ENCODE measurements around the gene STH. TPM values are rescaled to one million over a fixed set of nuclear protein-coding genes. Genes with fewer than 3 reads are reported as not detected.
A peak's percentile ranks its signal among the peaks of the same experiment; 100 is the strongest.

STH gene
- total RNA-seq, 2 experiments from 2014 or later, result not detected

- H3K4me1 Mint-ChIP-seq, result peaks cover 17% of the 10 kb centered on the region
- no peak overlapping the region for H3K4me3 Mint-ChIP-seq
- no peaks in the 10 kb centered on the region for H3K27me3 Mint-ChIP-seq
- DNase-seq (no peak), ATAC-seq (no peak)
- intact Hi-C loops (cut with DNase I, micrococcal nuclease), result no loop called here
- CTCF ChIA-PET, result interaction anchor here (0.8 to 3.3 kb wide), 9 partner anchors 9 to 170 kb away, joined by 3 to 38 read pairs (median 4); partner anchors contain the start of gene STH
- no peaks in the 10 kb centered on the region for H3K9me3 Mint-ChIP-seq (ENCODE audit: low read depth)
- POLR2A ChIA-PET, result no interaction called here
- peaks cover 63% of the 10 kb centered on the region for H3K36me3 Mint-ChIP-seq (ENCODE audit: low read depth)
- H3K27ac Mint-ChIP-seq, result no peak overlapping the region
Observed at GRCh38 chr17:46042925-46043324, 43.9 kb downstream of the STH start.

GRCh38 chr17:46043606-46044005 lies 44.6 kb downstream of the STH start:
- intact Hi-C loops (cut with DNase I, micrococcal nuclease), result loop anchor here (1.0 to 2.0 kb wide), 5 partner anchors 41 to 170 kb away; partner anchors contain the start of gene KANSL1 (in 1 of the 2)
- Mint-ChIP-seq H3K4me3 (no peak overlapping the region), H3K9me3 (ENCODE audit: low read depth) (no peaks in the 10 kb centered on the region), H3K27ac (peak overlapping the region; percentile 5), H3K4me1 (peaks cover 17% of the 10 kb centered on the region), H3K36me3 (ENCODE audit: low read depth) (peaks cover 61% of the 10 kb centered on the region), H3K27me3 (no peaks in the 10 kb centered on the region)
- ChIA-PET POLR2A (interaction anchor here (0.6 kb wide), 1 partner anchor 109 kb away, joined by 11 read pairs; no protein-coding TSS in a partner anchor), CTCF (interaction anchor here (0.6 to 3.3 kb wide), 27 partner anchors 8 to 172 kb away, joined by 3 to 38 read pairs (median 4); partner anchors contain the start of gene STH)
- ATAC-seq (no peak), DNase-seq (no peak)

- CTCF ChIA-PET, result interaction anchor here (0.6 to 3.3 kb wide), 31 partner anchors 8 to 672 kb away, joined by 3 to 38 read pairs (median 4); no protein-coding TSS in a partner anchor
- Mint-ChIP-seq H3K4me3 (no peak overlapping the region), H3K36me3 (ENCODE audit: low read depth) (peaks cover 64% of the 10 kb centered on the region), H3K27me3 (no peaks in the 10 kb centered on the region), H3K9me3 (ENCODE audit: low read depth) (no peaks in the 10 kb centered on the region), H3K4me1 (peaks cover 17% of the 10 kb centered on the region), H3K27ac (peak overlapping the region; percentile 11)
- intact Hi-C loops (cut with DNase I, micrococcal nuclease), result loop anchor here (1.0 to 2.0 kb wide), 5 partner anchors 42 to 169 kb away; partner anchors contain the start of gene KANSL1 (in 1 of the 2)
- ATAC-seq (no peak), DNase-seq (peak; percentile 65)
- POLR2A ChIA-PET, result interaction anchor here (0.6 kb wide), 1 partner anchor 108 kb away, joined by 11 read pairs; no protein-coding TSS in a partner anchor
Observed at GRCh38 chr17:46044286-46044928, 45.4 kb downstream of the STH start.

- no peak overlapping the region for H3K27ac Mint-ChIP-seq
- ATAC-seq, result no peak
- no peaks in the 10 kb centered on the region for H3K9me3 Mint-ChIP-seq (ENCODE audit: low read depth)
- H3K27me3 Mint-ChIP-seq, result no peaks in the 10 kb centered on the region
- H3K4me3 Mint-ChIP-seq, result no peak overlapping the region
- intact Hi-C loops (cut with DNase I, micrococcal nuclease), result loop anchor here (1.0 to 5.0 kb wide), 6 partner anchors 37 to 168 kb away; partner anchors contain the start of gene KANSL1 (in 1 of the 2)
- POLR2A ChIA-PET, result no interaction called here
- H3K36me3 Mint-ChIP-seq (ENCODE audit: low read depth), result peaks cover 65% of the 10 kb centered on the region
- CTCF ChIA-PET, result interaction anchor here (0.7 to 3.3 kb wide), 24 partner anchors 9 to 673 kb away, joined by 3 to 38 read pairs (median 5); no protein-coding TSS in a partner anchor
- H3K4me1 Mint-ChIP-seq, result peaks cover 17% of the 10 kb centered on the region
- DNase-seq, result no peak
Observed at GRCh38 chr17:46044989-46045388, 45.9 kb downstream of the STH start.

GRCh38 chr17:46045639-46046038 lies 46.6 kb downstream of the STH start:
- Mint-ChIP-seq H3K4me1 (peaks cover 21% of the 10 kb centered on the region), H3K27me3 (no peaks in the 10 kb centered on the region), H3K9me3 (ENCODE audit: low read depth) (no peaks in the 10 kb centered on the region), H3K36me3 (ENCODE audit: low read depth) (peaks cover 66% of the 10 kb centered on the region), H3K4me3 (no peak overlapping the region), H3K27ac (peak overlapping the region; percentile 3)
- intact Hi-C loops (cut with DNase I, micrococcal nuclease), result loop anchor here (2.0 to 5.0 kb wide), 3 partner anchors 37 to 147 kb away; partner anchors contain the start of gene KANSL1 (in 1 of the 2)
- DNase-seq (no peak), ATAC-seq (peak; percentile 87)
- ChIA-PET CTCF (interaction anchor here (0.9 to 3.3 kb wide), 6 partner anchors 11 to 141 kb away, joined by 3 to 25 read pairs (median 10); no protein-coding TSS in a partner anchor), POLR2A (no interaction called here)

GRCh38 chr17:46046957-46047356 lies 47.9 kb downstream of the STH start:
- ChIA-PET CTCF (interaction anchor here (0.6 to 0.7 kb wide), 2 partner anchors 24 to 164 kb away, joined by 4 read pairs; no protein-coding TSS in a partner anchor), POLR2A (no interaction called here)
- intact Hi-C loops (cut with DNase I, micrococcal nuclease), result loop anchor here in 1 of 2 experiments (5.0 kb wide), 1 partner anchor 35 kb away; no protein-coding TSS in a partner anchor
- Mint-ChIP-seq H3K36me3 (ENCODE audit: low read depth) (peaks cover 70% of the 10 kb centered on the region), H3K27me3 (no peaks in the 10 kb centered on the region), H3K4me1 (peaks cover 34% of the 10 kb centered on the region), H3K4me3 (no peak overlapping the region), H3K27ac (no peak overlapping the region), H3K9me3 (ENCODE audit: low read depth) (no peaks in the 10 kb centered on the region)
- ATAC-seq, result no peak
- no peak for DNase-seq

GRCh38 chr17:46047398-46047797 lies 48.3 kb downstream of the STH start:
- Mint-ChIP-seq H3K27ac (no peak overlapping the region), H3K4me3 (no peak overlapping the region), H3K36me3 (ENCODE audit: low read depth) (peaks cover 74% of the 10 kb centered on the region), H3K9me3 (ENCODE audit: low read depth) (no peaks in the 10 kb centered on the region), H3K27me3 (no peaks in the 10 kb centered on the region), H3K4me1 (peaks cover 38% of the 10 kb centered on the region)
- DNase-seq (no peak), ATAC-seq (no peak)
- CTCF ChIA-PET, result interaction anchor here (0.6 to 1.0 kb wide), 2 partner anchors 24 to 166 kb away, joined by 3 to 4 read pairs; no protein-coding TSS in a partner anchor
- POLR2A ChIA-PET, result no interaction called here
- intact Hi-C loops (cut with DNase I, micrococcal nuclease), result loop anchor here in 1 of 2 experiments (5.0 kb wide), 1 partner anchor 35 kb away; no protein-coding TSS in a partner anchor

- Mint-ChIP-seq H3K4me1 (peaks cover 40% of the 10 kb centered on the region), H3K9me3 (ENCODE audit: low read depth) (no peaks in the 10 kb centered on the region), H3K4me3 (no peak overlapping the region), H3K36me3 (ENCODE audit: low read depth) (peaks cover 74% of the 10 kb centered on the region), H3K27me3 (no peaks in the 10 kb centered on the region), H3K27ac (no peak overlapping the region)
- ChIA-PET POLR2A (no interaction called here), CTCF (interaction anchor here (0.6 to 1.3 kb wide), 4 partner anchors 11 to 924 kb away, joined by 3 to 6 read pairs (median 4); no protein-coding TSS in a partner anchor)
- intact Hi-C loops (cut with DNase I, micrococcal nuclease), result loop anchor here in 1 of 2 experiments (5.0 kb wide), 1 partner anchor 34 kb away; no protein-coding TSS in a partner anchor
- ATAC-seq (no peak), DNase-seq (no peak)
Observed at GRCh38 chr17:46047856-46048255, 48.8 kb downstream of the STH start.

Other genes with a start within 250 kb of the STH start
- gene CRHR1, start 214.9 kb upstream of the STH start, total RNA-seq, result not detected
- gene SPPL2C, start 154.4 kb upstream of the STH start, total RNA-seq, result not detected
- gene MAPT, start 104.7 kb upstream of the STH start, total RNA-seq, result 1 to 10 TPM in 1 of 2 experiments, under 1 TPM in 1; 0.75 to 1.7 TPM
- 10 to 100 TPM; 46.8 to 64.5 TPM for gene KANSL1, start 194.2 kb downstream of the STH start, total RNA-seq